GM18511 (cell line): ENCODE measurements around the gene SNUPN.
A peak's percentile ranks its signal among the peaks of the same experiment; 100 is the strongest.

Experiments used
- ATAC-seq: cut with Tn5 transposase; IDR thresholded peaks from one replicate; pipeline ENCODE4 v1.9.1; 2021; ENCODE audit warnings: mild to moderate bottlenecking, moderate library complexity; ENCODE audit not compliant: unreplicated experiment

The SNUPN gene

GRCh38 chr15:75654201-75654907, 28.8 kb upstream of the SNUPN start:
- no peak for ATAC-seq

GRCh38 chr15:75653347-75653913, 27.9 kb upstream of the SNUPN start:
- ATAC-seq = no peak

GRCh38 chr15:75651810-75652543, 26.5 kb upstream of the SNUPN start:
- ATAC-seq = no peak

GRCh38 chr15:75650908-75651809, 25.6 kb upstream of the SNUPN start:
- no peak for ATAC-seq

- no peak for ATAC-seq
Observed at GRCh38 chr15:75649848-75650247, 24.3 kb upstream of the SNUPN start.

GRCh38 chr15:75649045-75649761, 23.7 kb upstream of the SNUPN start:
- no peak for ATAC-seq

GRCh38 chr15:75648156-75649000, 22.9 kb upstream of the SNUPN start:
- no peak for ATAC-seq

- no peak for ATAC-seq
Observed at GRCh38 chr15:75647370-75648155, 22.0 kb upstream of the SNUPN start, which contains the start of gene SNX33. TSS of gene SNX33 (plus strand) at chr15:75647912. CDS start at chr15:75649103, 1,191 bp downstream.

GRCh38 chr15:75646944-75647364, 21.4 kb upstream of the SNUPN start:
- ATAC-seq = no peak

- ATAC-seq = no peak
Observed at GRCh38 chr15:75646112-75646943, 20.8 kb upstream of the SNUPN start.

- ATAC-seq = no peak
Observed at GRCh38 chr15:75644376-75644775, 18.9 kb upstream of the SNUPN start.

- no peak for ATAC-seq
Observed at GRCh38 chr15:75641603-75642002, 16.1 kb upstream of the SNUPN start.

GRCh38 chr15:75641179-75641503, 15.6 kb upstream of the SNUPN start:
- no peak for ATAC-seq

GRCh38 chr15:75640483-75641178, 15.1 kb upstream of the SNUPN start:
- ATAC-seq = peak; percentile 39

- ATAC-seq = peak; percentile 91
Observed at GRCh38 chr15:75639709-75640482, 14.4 kb upstream of the SNUPN start, which contains the start of gene IMP3. TSS of gene IMP3 (minus strand) at chr15:75640224. CDS start at chr15:75640168, 56 bp downstream.

GRCh38 chr15:75639191-75639708, 13.7 kb upstream of the SNUPN start:
- ATAC-seq = no peak
